ENCODE data around the gene GNPDA1.
A peak's percentile ranks its signal among the peaks of the same experiment; 100 is the strongest.

Gene GNPDA1

GRCh38 chr5:141989720-141990119 is 23.1 kb downstream of the GNPDA1 start:
- no peak for DNase-seq

GRCh38 chr5:141986072-141986471 is 26.8 kb downstream of the GNPDA1 start:
- no peak for DNase-seq

GRCh38 chr5:141982626-141983025 is 30.2 kb downstream of the GNPDA1 start:
- DNase-seq = no peak

GRCh38 chr5:141978389-141978788 is 34.4 kb downstream of the GNPDA1 start:
- DNase-seq = no peak

- DNase-seq = no peak
These were observed 36.7 kb downstream of the GNPDA1 start for GRCh38 chr5:141976176-141976575.

- no peak for DNase-seq
These were observed 38.8 kb downstream of the GNPDA1 start for GRCh38 chr5:141973871-141974595.

- no peak for DNase-seq
These were observed 42.8 kb downstream of the GNPDA1 start for GRCh38 chr5:141969783-141970771.

- peak; percentile 85 to 89 for DNase-seq
These were observed 43.8 kb downstream of the GNPDA1 start, which contains the start of gene RNF14 for GRCh38 chr5:141968914-141969608. Gene RNF14 (plus strand): TSS chr5:141969105. CDS start chr5:141973589, 4,484 bp downstream.

GRCh38 chr5:141966963-141967333 is 45.9 kb downstream of the GNPDA1 start:
- no peak for DNase-seq

- no peak for DNase-seq
These were observed 46.4 kb downstream of the GNPDA1 start for GRCh38 chr5:141966275-141966962.

- DNase-seq = no peak
These were observed 47.8 kb downstream of the GNPDA1 start for GRCh38 chr5:141965071-141965470.

- no peak for DNase-seq
These were observed 49.1 kb downstream of the GNPDA1 start for GRCh38 chr5:141963701-141964100.

- no peak for DNase-seq
These were observed 51.4 kb downstream of the GNPDA1 start for GRCh38 chr5:141961466-141961865.

- peak; percentile 85 to 89 for DNase-seq
These were observed 52.1 kb downstream of the GNPDA1 start for GRCh38 chr5:141960449-141961323.

- DNase-seq = peak in 1 of 2 experiments; percentile 12
These were observed 52.8 kb downstream of the GNPDA1 start for GRCh38 chr5:141960018-141960417.

GRCh38 chr5:141958546-141959172 is 54.2 kb downstream of the GNPDA1 start:
- no peak for DNase-seq

- DNase-seq = no peak
These were observed 54.7 kb downstream of the GNPDA1 start, which contains the start of gene PCDH12 for GRCh38 chr5:141958113-141958512. Gene PCDH12 (minus strand): TSS chr5:141958202. CDS start chr5:141957851, 351 bp downstream.

GRCh38 chr5:141957367-141957996 is 55.3 kb downstream of the GNPDA1 start:
- no peak for DNase-seq

GRCh38 chr5:141954194-141954593 is 58.6 kb downstream of the GNPDA1 start:
- DNase-seq = no peak

GRCh38 chr5:141952020-141952419 is 60.8 kb downstream of the GNPDA1 start:
- DNase-seq = no peak

Measured in activated CD4-positive, alpha-beta T cell treated with anti-CD3 and anti-CD28 coated beads, Interleukin-2, amount 50 U/mL, for 4 hours (primary cell).